DOHH2 (cell line): ENCODE data around the gene OR5B3.

ENCODE experiments used
- CTCF ChIP-seq: fragments of 200-600 bp; sonication (generic); IDR thresholded peaks from one replicate; pipeline ENCODE4 v1.5.1; 2014; ENCODE audit warnings: antibody characterized with exemption, mild to moderate bottlenecking, low read depth, low read length; ENCODE audit not compliant: poor library complexity, severe bottlenecking
- EZH2phosphoT487 ChIP-seq: fragments of 200-600 bp; sonication (generic); IDR thresholded peaks from 2 replicates; pipeline ENCODE4 v1.6.1; 2017; ENCODE audit warnings: borderline replicate concordance, mild to moderate bottlenecking, antibody characterized with exemption, low read length, moderate library complexity, mixed read lengths

- TF ChIP-seq CTCF: no peak
- no peak for TF ChIP-seq EZH2phosphoT487
Observed at GRCh38 chr11:58451585-58451984, 44.9 kb upstream of the OR5B3 start.
